Stimulated activated CD8-positive, alpha-beta memory T cell treated with anti-CD3 and anti-CD28 coated beads, Interleukin-2, amount 100 ng/mL, for 48 hours (primary cell): Measurements from ENCODE around the gene YRDC.
"Not testable (repeated sequence)": the region's sequence is repeated elsewhere in the genome, so short reads cannot be mapped to it uniquely, and the experiment has no call there.

Experiments
- DNase-seq, 2 donors: peaks; one replicate each; pipeline ENCODE4 v3.0.0-alpha.2; 2020; ENCODE audit warnings: low read depth in 2 of 2

The YRDC gene

DNA sequence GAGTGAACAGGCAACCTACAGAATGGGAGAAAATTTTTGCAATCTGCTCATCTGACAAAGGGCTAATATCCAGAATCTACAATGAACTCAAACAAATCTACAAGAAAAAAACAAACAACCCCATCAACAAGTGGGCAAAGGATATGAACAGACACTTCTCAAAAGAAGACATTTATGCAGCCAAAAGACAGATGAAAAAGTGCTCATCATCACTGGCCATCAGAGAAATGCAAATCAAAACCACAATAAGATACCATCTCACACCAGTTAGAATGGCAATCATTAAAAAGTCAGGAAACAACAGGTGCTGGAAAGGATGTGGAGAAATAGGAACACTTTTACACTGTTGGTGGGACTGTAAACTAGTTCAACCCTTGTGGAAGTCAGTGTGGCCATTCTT lies 36.6 kb downstream of the YRDC start:
- DNase-seq, result not testable (repeated sequence)

DNA sequence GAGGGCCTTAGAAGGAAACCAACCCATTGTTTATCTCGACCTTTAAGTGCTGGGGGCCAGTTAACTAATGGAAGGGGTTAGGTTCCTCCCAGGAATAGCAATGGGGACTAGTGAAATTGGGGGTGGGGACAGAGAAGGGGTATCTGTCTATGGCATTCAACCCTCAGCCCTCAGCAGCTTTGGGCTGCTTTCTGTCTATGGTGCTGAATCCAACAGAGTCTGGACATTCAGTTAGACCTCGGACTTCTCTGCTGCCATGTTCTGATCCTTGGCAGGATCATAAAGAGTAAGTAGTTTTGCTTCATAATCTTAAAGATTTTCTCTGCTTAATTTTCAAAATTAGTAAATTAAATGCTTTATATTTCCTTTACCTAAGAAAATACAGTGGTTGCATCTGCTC lies 40.5 kb downstream of the YRDC start:
- no peak for DNase-seq

DNA sequence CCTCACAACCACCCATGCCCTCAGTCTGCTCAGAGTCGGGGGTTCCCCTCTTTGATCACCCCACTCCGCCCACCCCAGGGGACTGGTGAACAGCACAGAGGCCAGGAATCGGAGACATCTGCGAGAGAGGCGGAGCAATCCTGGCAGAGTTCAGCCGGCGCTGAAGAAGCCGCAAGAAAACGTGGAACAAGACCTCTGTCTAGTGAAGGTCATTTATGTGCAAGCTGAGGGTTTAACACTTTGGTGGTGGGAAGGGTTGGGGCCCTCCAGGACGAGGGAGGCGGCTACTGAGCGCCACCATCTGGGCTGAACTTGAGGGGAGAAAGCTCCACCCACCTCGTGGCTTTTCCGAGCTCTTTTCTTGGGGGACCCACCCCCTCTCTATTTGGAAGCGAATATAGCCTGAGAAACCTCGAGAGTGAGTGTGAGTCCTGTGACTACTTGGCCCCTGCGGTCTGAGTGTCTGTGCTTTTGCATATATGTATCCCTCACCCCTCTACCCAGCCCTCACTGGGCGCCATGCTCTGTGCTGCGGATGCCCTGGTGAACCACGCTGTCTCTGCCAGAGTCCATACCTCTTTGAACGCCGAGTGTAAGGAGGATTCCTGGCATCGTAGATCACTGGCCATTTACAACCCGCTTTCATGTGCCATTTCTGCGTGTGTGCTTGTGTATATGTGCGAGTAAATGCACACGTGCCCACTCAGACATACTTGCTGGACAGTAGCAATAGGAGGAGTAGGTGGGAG lies 41.9 kb downstream of the YRDC start:
- no peak for DNase-seq

DNA sequence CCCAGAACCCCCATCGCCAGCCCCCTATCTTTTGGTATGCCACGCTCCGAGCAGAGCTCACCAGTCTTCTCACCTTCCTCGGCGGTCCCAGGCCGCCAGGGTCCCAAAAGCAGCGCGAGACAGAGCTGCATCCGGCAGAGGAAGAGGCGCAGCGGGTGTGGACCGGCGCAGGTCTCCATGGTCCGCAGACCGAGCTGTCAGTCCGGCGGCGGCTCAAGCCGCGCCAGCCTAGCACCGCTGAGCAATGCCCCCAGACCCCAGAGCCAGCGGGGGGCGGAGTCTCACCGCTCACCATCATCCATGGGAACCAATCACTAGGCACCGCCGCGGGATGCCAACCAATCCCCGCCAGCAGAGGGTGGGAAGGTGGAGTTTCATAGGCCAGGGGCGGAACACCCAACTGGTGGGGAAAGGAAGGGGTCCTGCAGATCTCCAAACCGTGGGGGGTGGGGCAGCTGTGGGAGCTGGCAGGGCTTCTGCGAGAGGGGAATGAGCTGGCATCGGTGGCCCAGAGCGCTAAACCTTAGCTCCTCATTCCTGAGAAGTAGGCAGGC lies 43.0 kb downstream of the YRDC start, which contains the start of gene EPHA10:
Gene EPHA10, minus strand, starts transcription at position 233 of the 554 bp plus-strand sequence. Its CDS starts 54 bp downstream, at position 179.
- DNase-seq, result no peak

DNA sequence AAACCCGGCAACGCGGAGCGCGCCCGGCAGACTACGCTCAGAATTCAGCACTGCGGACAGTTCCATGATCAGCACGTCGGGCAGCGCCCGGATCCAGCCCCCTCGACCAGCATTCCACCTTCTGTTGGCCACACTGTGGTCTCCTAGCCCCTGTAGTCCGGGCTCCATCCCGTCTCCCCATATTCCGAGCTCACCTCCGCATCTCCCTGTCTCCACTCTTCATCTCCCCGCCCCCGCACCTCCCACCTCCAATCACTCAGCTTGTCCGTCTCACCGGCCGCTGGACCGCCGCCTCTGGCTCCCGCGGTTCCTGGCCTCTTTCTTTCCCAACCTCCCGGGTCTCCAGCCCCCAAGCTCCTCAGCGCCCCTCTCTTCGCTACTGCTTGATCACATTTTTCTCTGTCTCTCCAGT lies 43.6 kb downstream of the YRDC start:
- DNase-seq, result peak; percentile 40 to 45

DNA sequence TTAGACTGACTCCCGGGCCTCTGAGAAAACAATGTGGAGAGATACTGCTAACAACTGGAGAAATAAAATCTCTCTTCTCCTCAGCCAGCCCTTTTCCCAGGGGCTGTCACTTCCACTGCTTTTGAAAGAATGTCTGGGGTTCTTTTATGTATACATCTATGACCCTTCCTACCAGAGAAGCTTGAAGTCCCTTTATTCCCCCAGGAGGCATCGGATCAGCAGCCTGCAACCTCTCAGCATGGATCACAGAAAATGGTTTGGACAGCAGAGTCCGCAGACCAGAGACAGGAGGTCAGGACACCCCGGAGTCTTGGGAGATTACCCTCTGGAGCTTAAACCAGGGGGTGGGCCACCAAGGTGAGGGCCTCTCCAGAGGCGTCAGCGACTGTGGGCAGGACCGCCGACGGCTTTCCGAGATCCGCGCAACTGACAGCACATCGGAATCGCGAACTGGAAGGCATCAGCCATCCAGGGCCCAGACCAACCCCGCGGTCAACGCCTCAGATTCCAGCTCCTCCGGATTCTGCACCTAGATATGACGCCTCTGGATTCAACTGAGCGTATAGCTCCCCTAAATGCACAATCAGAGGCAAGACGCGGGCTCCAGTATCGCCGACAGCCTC lies 44.1 kb downstream of the YRDC start:
- no peak for DNase-seq

DNA sequence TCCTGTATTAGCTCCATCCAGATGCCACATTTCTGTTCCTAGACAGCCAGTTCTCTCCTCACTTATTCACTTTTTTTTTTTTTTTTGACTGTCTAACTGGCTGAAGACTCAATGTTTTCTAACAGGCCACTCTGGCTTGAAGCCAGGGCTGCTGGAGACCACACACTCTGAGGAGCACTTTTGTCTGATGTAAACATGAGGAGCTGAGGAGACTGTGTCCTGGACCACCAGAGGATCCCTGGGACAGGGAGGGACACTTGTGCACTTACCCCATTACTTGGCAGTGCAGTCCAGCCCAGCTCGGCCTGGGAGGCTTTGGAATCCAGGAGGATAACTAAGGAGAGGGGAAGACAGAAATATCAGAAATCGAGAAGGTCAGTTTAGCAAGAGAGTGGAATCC lies 45.5 kb downstream of the YRDC start:
- no peak for DNase-seq

DNA sequence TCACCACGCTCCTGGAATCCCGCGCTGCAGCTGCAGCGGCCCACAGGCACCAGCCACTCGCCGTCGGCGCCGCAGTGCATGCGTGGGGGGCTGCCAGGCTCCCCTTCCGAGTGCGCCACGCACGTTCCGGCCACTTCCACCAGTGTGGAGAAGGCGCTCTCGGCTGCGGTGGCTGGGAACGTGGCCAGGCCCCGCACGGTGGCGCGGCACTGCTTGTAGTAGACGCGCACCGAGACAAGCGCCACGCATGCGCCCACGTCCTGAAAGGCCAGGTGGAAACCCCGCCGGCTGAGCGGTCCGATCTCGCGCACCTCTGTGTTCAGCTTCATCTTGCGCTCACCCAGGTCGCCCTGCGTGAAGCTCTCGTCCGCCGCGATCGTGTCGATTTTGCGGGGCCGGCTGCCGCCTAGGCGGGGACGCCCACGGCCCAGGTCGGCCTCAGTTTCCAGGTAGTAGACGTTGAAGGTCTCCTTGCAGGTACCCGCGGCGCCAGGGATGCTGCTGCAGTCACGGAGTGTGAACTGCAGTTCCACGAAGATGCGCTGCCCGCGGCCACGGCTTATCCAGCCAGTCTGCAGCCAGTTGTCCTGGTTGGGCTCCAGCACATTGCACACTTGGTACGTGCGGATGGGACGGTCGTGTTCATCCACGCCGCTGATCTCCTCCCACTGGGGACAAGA lies 46.5 kb downstream of the YRDC start:
- DNase-seq, result no peak

DNA sequence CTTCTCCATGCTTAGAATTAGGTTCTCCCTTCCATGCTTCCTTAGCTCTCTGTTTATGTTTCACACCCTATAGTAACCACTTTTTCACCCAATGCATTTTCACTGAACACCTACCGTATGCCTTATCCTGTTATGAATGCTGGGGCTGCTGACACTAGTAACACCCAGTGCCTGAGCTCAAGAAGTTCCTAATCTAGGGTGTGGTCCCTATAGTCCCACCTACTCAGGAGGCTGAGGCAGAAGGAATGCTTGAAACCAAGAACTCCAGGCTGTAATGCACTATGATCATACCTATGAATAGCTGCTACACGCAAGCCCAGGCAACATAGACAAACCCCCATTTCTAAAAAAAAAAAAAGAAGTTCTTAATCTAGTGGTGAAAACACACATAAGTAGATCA lies 48.6 kb downstream of the YRDC start:
- no peak for DNase-seq

DNA sequence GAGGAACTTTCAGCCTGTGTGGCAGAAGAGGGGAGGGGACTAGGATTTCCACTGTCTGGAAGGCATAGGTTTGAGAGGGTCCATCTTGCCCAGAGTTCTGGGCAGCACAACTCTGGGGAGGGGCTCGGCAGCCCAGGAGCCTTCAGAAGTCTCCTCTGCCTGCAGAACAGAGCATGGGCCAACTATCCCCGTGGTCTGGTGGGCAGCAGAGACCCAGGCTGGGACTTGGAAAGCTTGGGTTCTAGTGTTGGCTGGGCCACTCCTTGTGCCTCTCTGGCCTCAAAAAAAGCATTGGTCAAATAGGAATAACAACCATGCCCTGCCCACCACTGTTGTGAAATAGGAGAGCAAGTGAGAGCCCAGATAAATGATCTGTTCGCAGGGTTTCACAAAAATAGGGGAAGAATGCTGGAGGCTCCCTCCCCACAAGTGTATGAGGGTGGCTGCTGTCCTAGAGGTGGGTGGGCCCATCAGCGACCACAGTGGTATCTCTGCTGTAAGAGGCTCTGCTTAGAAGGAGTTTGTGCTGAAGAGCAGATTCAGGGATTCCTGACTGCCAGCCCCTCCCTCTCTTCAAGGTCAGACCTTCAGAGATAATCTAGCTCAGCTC lies 52.0 kb downstream of the YRDC start:
- DNase-seq, result no peak

DNA sequence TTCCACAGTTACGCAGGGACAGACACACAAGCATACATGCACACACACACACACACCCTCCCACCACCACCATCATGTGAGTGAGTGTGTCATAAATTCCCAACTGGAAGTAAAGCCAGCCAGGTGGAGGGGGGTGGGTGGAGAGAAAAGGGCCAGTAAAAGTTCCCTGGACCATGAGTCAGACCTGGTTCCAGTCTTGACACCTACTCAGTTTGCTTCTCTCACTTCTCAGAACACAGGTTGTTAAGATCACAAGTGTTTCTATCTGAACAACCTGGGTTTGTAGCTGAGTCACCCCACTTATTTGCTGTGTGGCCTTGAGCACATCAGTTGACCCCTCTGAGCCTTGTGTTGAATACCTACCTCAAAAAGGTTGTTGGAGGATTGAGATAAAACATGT lies 52.7 kb downstream of the YRDC start:
- DNase-seq, result peak in 1 of 2 donors; percentile 43

DNA sequence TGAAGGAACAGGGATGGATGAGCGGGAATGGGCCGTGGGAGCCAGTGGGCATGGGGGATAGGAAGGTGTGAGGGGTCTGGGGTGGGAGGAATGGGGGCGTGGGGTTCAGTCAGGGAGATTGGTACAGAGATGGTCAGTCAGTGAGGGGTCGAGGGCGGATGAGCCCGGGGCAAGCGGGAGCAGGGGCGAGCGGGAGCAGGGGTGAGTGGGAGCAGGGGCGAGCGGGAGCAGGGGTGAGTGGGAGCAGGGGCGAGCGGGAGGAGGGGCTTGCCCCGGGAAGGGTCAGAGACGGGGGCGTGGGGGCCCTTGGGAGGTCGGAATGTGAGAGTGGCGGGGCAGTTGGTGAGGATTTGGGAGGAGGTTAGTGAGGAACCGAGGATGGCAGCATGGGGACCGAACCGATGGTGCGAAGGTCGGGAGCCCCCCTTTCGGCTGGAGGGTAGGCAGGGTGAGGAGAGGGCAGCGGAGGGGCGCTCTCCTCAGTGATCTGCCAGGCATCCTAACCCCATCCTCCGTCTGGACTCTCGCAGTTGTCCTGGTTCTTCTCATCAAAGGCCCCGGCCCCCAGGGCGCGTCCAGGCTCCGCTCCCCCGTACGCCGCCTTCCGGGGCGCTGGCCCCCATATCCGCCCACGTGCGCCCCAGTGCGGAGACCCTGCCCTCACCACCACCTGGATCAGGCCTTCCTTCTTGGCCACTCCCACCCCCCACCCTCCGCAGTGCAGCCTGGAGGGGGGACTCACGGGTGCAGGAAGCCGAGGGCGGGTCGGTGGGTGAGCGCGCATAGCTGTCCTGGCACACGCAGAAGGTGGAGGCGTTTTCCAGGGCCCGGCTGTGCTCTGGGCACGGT lies 54.3 kb downstream of the YRDC start:
- DNase-seq, result no peak
